Upper lobe of left lung (tissue), 4 donors: ENCODE measurements around the gene GON4L.

Source experiments
- EP300 ChIP-seq, 4 donors: sonication (generic); formaldehyde crosslinking; IDR thresholded peaks; one replicate each; pipeline ENCODE4 v1.5.1; 2017; ENCODE audit warnings: antibody characterized with exemption in 4 of 4, control low read depth in 2 of 4
- POLR2A ChIP-seq, 4 donors: fragments of 450-650 bp; IDR thresholded peaks; one replicate each; pipeline ENCODE4 v1.5.1; 2016 to 2017; ENCODE audit warnings: antibody characterized with exemption in 4 of 4, mild to moderate bottlenecking in 2 of 4
- POLR2AphosphoS5 ChIP-seq, 2 donors: sonication (generic); formaldehyde crosslinking; IDR thresholded peaks; one replicate each; pipeline ENCODE4 v1.5.1; 2017; ENCODE audit warnings: antibody characterized with exemption in 2 of 2
- TF ChIP-seq, protein P1 (sequence below), 6 experiments: fragments of 450-650 bp in 4 of 6; fragments of 200-600 bp in 2 of 6; sonication (generic) in 2 of 6; IDR thresholded peaks; one replicate each; pipeline ENCODE4 v1.5.1; 2016 to 2019; ENCODE audit warnings: antibody characterized with exemption in 6 of 6

DNA sequence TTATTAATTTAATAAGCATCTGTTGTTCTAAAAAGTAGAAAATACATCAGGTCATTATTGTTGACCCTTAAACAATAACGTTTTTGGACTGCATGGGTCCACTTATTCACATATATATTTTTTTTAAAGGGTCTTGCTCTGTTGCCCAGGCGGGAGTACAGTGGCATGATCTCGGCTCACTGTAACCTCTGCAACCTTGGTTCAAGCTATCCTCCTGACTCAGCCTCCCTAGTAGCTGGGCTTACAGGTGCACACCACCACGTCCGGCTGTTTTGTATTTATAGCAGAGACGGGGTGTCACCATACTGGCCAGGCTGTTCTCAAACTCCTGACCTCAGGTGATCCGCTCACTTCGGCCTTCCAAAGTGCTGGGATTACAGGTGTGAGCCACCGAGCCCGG, 115.1 kb downstream of the GON4L start:
- TF ChIP-seq POLR2AphosphoS5 (IDR thresholded peaks at IDR 0.05) (no peak), POLR2A (IDR thresholded peaks at IDR 0.05) (no peak), EP300 (IDR thresholded peaks at IDR 0.05) (no peak)
- TF ChIP-seq, protein P1, sequence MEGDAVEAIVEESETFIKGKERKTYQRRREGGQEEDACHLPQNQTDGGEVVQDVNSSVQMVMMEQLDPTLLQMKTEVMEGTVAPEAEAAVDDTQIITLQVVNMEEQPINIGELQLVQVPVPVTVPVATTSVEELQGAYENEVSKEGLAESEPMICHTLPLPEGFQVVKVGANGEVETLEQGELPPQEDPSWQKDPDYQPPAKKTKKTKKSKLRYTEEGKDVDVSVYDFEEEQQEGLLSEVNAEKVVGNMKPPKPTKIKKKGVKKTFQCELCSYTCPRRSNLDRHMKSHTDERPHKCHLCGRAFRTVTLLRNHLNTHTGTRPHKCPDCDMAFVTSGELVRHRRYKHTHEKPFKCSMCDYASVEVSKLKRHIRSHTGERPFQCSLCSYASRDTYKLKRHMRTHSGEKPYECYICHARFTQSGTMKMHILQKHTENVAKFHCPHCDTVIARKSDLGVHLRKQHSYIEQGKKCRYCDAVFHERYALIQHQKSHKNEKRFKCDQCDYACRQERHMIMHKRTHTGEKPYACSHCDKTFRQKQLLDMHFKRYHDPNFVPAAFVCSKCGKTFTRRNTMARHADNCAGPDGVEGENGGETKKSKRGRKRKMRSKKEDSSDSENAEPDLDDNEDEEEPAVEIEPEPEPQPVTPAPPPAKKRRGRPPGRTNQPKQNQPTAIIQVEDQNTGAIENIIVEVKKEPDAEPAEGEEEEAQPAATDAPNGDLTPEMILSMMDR (IDR thresholded peaks at IDR 0.05) = no peak
